K562 (cell line): ENCODE data around the gene SLC33A1. TPM values are rescaled to one million over a fixed set of nuclear protein-coding genes. Genes with fewer than 3 reads are reported as not detected.

Experiments
- E2F4 ChIP-seq: sonication (generic); formaldehyde crosslinking; IDR thresholded peaks from 2 replicates; pipeline ENCODE4 v1.8.0; 2022; ENCODE audit warnings: mild to moderate bottlenecking, low read depth, missing genetic modification reagents
- ESRRB ChIP-seq: fragments of 250-450 bp; sonication (Bioruptor Pico); IDR thresholded peaks from 2 replicates; pipeline ENCODE4 v1.5.0; 2020; ENCODE audit warnings: mild to moderate bottlenecking, moderate library complexity, borderline replicate concordance
- ETV5 ChIP-seq: sonication (generic); formaldehyde crosslinking; IDR thresholded peaks from 2 replicates; pipeline ENCODE4 v1.4.0; 2020; ENCODE audit warnings: low read depth, mild to moderate bottlenecking, missing genetic modification reagents
- GABPB2 ChIP-seq: fragments of 250-450 bp; sonication (Bioruptor Pico); conservative IDR thresholded peaks from 2 replicates; pipeline ENCODE4 v1.5.1; 2021; ENCODE audit warnings: mild to moderate bottlenecking
- HDAC6 ChIP-seq: IDR thresholded peaks from 2 replicates; pipeline ENCODE4 v1.6.1; 2012; ENCODE audit warnings: low read depth, mild to moderate bottlenecking, control low read depth, inconsistent platforms, low read length, moderate library complexity
- HEY1 ChIP-seq: fragments of 250-450 bp; sonication (Bioruptor Pico); IDR thresholded peaks from 2 replicates; pipeline ENCODE4 v1.5.0; 2020; ENCODE audit warnings: mild to moderate bottlenecking, moderate library complexity, borderline replicate concordance
- ILK ChIP-seq: fragments of 450-650 bp; IDR thresholded peaks from 2 replicates; pipeline ENCODE4 v1.6.1; 2016; ENCODE audit warnings: missing genetic modification characterization, low read depth, mild to moderate bottlenecking, missing compliant biosample characterization, moderate library complexity, borderline replicate concordance
- KDM4B ChIP-seq, 2 experiments: fragments of 450-650 bp in 1 of 2; sonication (generic) in 1 of 2; IDR thresholded peaks; 2 replicates each; pipeline ENCODE4 v1.6.1; 2016 to 2017; ENCODE audit warnings: borderline replicate concordance in 2 of 2, antibody characterized with exemption in 1 of 2, low read depth in 1 of 2, mild to moderate bottlenecking in 1 of 2
- LEF1 ChIP-seq: fragments of 450-650 bp; IDR thresholded peaks from 2 replicates; pipeline ENCODE4 v1.6.1; 2016; ENCODE audit warnings: mild to moderate bottlenecking
- MNT ChIP-seq, 2 experiments: fragments of 450-650 bp; conservative IDR thresholded peaks; 2 replicates each; pipeline ENCODE4 v1.6.1; 2017; ENCODE audit warnings: mild to moderate bottlenecking in 2 of 2, moderate library complexity in 2 of 2
- NCOA2 ChIP-seq, 2 experiments: fragments of 450-650 bp; IDR thresholded peaks; 2 replicates each; pipeline ENCODE4 v1.6.1; 2018; ENCODE audit warnings: mild to moderate bottlenecking in 2 of 2, moderate library complexity in 1 of 2; ENCODE audit not compliant: partially characterized antibody in 2 of 2
- RBM15 ChIP-seq: fragments of 200-400 bp; formaldehyde crosslinking; IDR thresholded peaks from 2 replicates; pipeline ENCODE4 v1.6.1; 2018; ENCODE audit warnings: mild to moderate bottlenecking, low read length, moderate library complexity; ENCODE audit not compliant: insufficient read depth
- SAFB2 ChIP-seq: fragments of 200-400 bp; formaldehyde crosslinking; IDR thresholded peaks from 2 replicates; pipeline ENCODE4 v1.6.1; 2018; ENCODE audit warnings: borderline replicate concordance, low read length, low read depth, moderate library complexity; ENCODE audit not compliant: severe bottlenecking
- TBL1XR1 ChIP-seq, 2 experiments: IDR thresholded peaks; 2 replicates each; pipeline ENCODE4 v1.6.1; 2012; ENCODE audit warnings: improper control_type of control experiment in 2 of 2, low read length in 2 of 2, mild to moderate bottlenecking in 1 of 2
- VEZF1 ChIP-seq: fragments of 200-800 bp; sonication (Bioruptor generic); IDR thresholded peaks from 2 replicates; pipeline ENCODE4 v1.6.1; 2017; ENCODE audit warnings: missing genetic modification characterization, missing compliant biosample characterization
- ZBTB9 ChIP-seq: fragments of 450-650 bp; formaldehyde crosslinking; IDR thresholded peaks from 2 replicates; pipeline ENCODE4 v1.4.0; 2020; ENCODE audit warnings: mild to moderate bottlenecking, moderate library complexity
- ZC3H11A ChIP-seq: IDR thresholded peaks from 2 replicates; pipeline ENCODE4 v1.6.1; 2012; ENCODE audit warnings: low read depth, low read length, improper control_type of control experiment
- ZFPM2 ChIP-seq: fragments of 250-450 bp; sonication (Bioruptor Pico); IDR thresholded peaks from 2 replicates; pipeline ENCODE4 v1.5.1; 2022; ENCODE audit warnings: mild to moderate bottlenecking
- ZFX ChIP-seq: sonication (generic); formaldehyde crosslinking; IDR thresholded peaks from 2 replicates; pipeline ENCODE4 v1.8.0; 2022; ENCODE audit warnings: mild to moderate bottlenecking, missing genetic modification reagents, moderate library complexity
- ZNF586 ChIP-seq: fragments of 450-650 bp; formaldehyde crosslinking; conservative IDR thresholded peaks from 2 replicates; pipeline ENCODE4 v1.4.0; 2020; ENCODE audit warnings: mild to moderate bottlenecking, moderate library complexity
- polyA plus RNA-seq, 8 experiments: library from polyadenylated mRNA; depleted of rRNA in 4 of 8; stranded (reverse) in 5 of 8; unstranded in 3 of 8; fragments of >200 nt; fragmentation: Nextera tagmentation in 2 of 8; fragmentation: Illumina TruSeq in 1 of 8; extraction: Ambion mirVana in 2 of 8; extraction: Trizol in 1 of 8; gene quantifications; 2 replicates each; pipeline versions ENCODE4 v1.2.1 to v1.2.3, GENCODE V29; 2011 to 2014; ENCODE audit warnings: inconsistent platforms in 1 of 8, missing spikeins in 1 of 8
- total RNA-seq, 7 experiments: library from RNA; depleted of rRNA in 6 of 7; stranded (reverse); fragments of >200 nt in 6 of 7; fragmentation: Illumina TruSeq in 2 of 7; extraction: Trizol in 2 of 7; gene quantifications; 2 replicates each; pipeline versions ENCODE4 v1.2.1 to v1.2.3, GENCODE V29; 2011 to 2021; ENCODE audit warnings: low replicate concordance in 1 of 7

SLC33A1 gene
- total and polyA plus RNA-seq, 9 of the 15 experiments (the other 6 are each of a cell fraction or from before 2014, with no cell fraction given): 6.2 to 26.8 (median 19.6) TPM

GRCh38 chr3:155854141-155854940, at the start of gene SLC33A1 (continued):
- TF ChIP-seq ZFPM2 (CRISPR knock-in tag): no peak
- TF ChIP-seq ZBTB9 (CRISPR knock-in tag): 0 out of 2 replicates have a peak, but pooled peaks have one; percentile 63
- no peak for TF ChIP-seq NCOA2 (IDR thresholded peaks at IDR 0.05; ENCODE audit: partially characterized antibody in 2 of 2)
- TF ChIP-seq KDM4B (IDR thresholded peaks at IDR 0.05; ENCODE audit: borderline replicate concordance in 2 of 2, low read depth in 1 of 2): peak in 1 of 2 experiments; percentile 91; a peak in 1 of 4 replicates
- peak; percentile 83; the same call in 1 of the 2 replicates for TF ChIP-seq ETV5
- peak; percentile 11; the same call in 1 of the 2 replicates for TF ChIP-seq E2F4
- TF ChIP-seq ILK (tag): no peak
- TF ChIP-seq ZFX (CRISPR knock-in tag): peak; percentile 84
- TF ChIP-seq RBM15: no peak
- no peak for TF ChIP-seq ZNF586 (CRISPR knock-in tag)
- TF ChIP-seq VEZF1 (CRISPR knock-in tag): peak; percentile 90
- peak; percentile 96 to 97 for TF ChIP-seq MNT (conservative IDR thresholded peaks at IDR 0.05)
- TF ChIP-seq GABPB2: no peak
- TF ChIP-seq ESRRB: no peak
- no peak for TF ChIP-seq HDAC6
- TF ChIP-seq ZC3H11A: peak; percentile 74; the same call in 1 of the 2 replicates
- no peak for TF ChIP-seq SAFB2
- TF ChIP-seq HEY1 (CRISPR knock-in tag): no peak; the same call in 1 of the 2 replicates
- TF ChIP-seq LEF1: peak; percentile 82
- TF ChIP-seq TBL1XR1 (IDR thresholded peaks at IDR 0.05; ENCODE audit: low read length in 2 of 2): peak; percentile 78 to 86; a peak in 3 of 4 replicates
